ENCODE measurements around the gene SIPA1L2. TPM values are rescaled to one million over a fixed set of nuclear protein-coding genes. Genes with fewer than 3 reads are reported as not detected.

SIPA1L2 gene
- total and polyA plus RNA-seq, 4 donors: 21.2 to 52.8 (median 39.9) TPM

- Histone ChIP-seq H3K27ac (ENCODE audit: low read depth, low read length) (no peak overlapping the region), H3K27me3 (ENCODE audit: control insufficient read depth, insufficient read depth, low read length) (no peaks in the 10 kb centered on the region), H3K36me3 (ENCODE audit: control insufficient read depth, insufficient read depth, low read length) (no peaks in the 10 kb centered on the region), H3K4me3 (ENCODE audit: low read depth, low read length) (no peak overlapping the region), H3K9me3 (ENCODE audit: control insufficient read depth, insufficient read depth, low read length) (no peaks in the 10 kb centered on the region), H3K4me1 (ENCODE audit: control insufficient read depth, insufficient read depth, low read length) (no peaks in the 10 kb centered on the region)
- DNase-seq (ENCODE audit: low read depth in 4 of 6, low spot score in 6 of 6): no peak
- WGBS (ENCODE audit: insufficient coverage): 60% methylated on average over 1 of the region's 2 CpGs
Observed at GRCh38 chr1:232650418-232650817, 20.5 kb upstream of the SIPA1L2 start.

DNA sequence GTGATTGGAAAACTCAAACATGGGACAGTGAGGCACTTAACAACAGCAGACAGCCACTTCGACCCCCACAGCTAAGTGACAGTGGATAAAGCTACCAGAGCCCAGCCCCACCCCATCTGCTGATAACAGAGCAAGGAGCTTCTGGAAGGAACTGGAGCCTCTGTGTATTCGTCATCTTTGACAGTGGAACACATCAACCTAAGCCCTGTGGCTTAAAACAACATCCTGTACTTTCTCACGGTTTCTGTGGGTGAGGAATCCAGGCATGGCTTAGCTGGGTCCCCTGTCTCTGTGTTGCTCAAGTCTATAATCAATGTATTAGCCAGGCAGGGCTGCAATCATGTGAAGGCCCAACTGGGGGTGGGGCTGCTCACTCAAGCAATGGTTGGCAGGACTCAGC is 18.4 kb upstream of the SIPA1L2 start:
- H3K36me3 ChIP-seq (ENCODE audit: control insufficient read depth, insufficient read depth, low read length): no peaks in the 10 kb centered on the region
- H3K27me3 ChIP-seq (ENCODE audit: control insufficient read depth, insufficient read depth, low read length): no peaks in the 10 kb centered on the region
- no peak overlapping the region for H3K27ac ChIP-seq (ENCODE audit: low read depth, low read length)
- no peaks in the 10 kb centered on the region for H3K4me1 ChIP-seq (ENCODE audit: control insufficient read depth, insufficient read depth, low read length)
- H3K9me3 ChIP-seq (ENCODE audit: control insufficient read depth, insufficient read depth, low read length): no peaks in the 10 kb centered on the region
- 87% methylated on average over 2 of the region's 3 CpGs for WGBS (ENCODE audit: insufficient coverage)
- H3K4me3 ChIP-seq (ENCODE audit: low read depth, low read length): no peak overlapping the region
- no peak for DNase-seq (ENCODE audit: low read depth in 4 of 6, low spot score in 6 of 6)

DNA sequence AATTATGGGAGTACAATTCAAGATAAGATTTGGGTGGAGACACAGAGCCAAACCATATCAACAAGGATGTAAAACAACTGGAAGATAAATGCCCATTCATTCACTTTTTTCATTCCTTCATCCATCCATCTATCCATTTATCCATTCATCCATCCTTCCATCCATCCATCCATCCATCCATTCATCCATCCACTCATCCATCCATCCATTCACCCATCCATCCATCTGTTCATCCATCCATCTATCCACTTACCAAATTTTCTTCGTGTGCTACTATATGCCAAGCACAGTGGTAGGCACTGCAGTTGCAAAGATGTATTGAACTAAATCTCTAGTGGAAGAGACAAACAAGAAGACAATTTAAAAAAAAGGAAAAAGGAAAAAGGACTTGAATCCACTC is 14.3 kb upstream of the SIPA1L2 start:
- no CpG with 5 or more reads among the region's 1 CpG for WGBS (ENCODE audit: insufficient coverage)
- no peaks in the 10 kb centered on the region for H3K27me3 ChIP-seq (ENCODE audit: control insufficient read depth, insufficient read depth, low read length)
- no peaks in the 10 kb centered on the region for H3K36me3 ChIP-seq (ENCODE audit: control insufficient read depth, insufficient read depth, low read length)
- H3K4me3 ChIP-seq (ENCODE audit: low read depth, low read length): no peak overlapping the region
- no peak overlapping the region for H3K27ac ChIP-seq (ENCODE audit: low read depth, low read length)
- no peak for DNase-seq (ENCODE audit: low read depth in 4 of 6, low spot score in 6 of 6)
- no peaks in the 10 kb centered on the region for H3K9me3 ChIP-seq (ENCODE audit: control insufficient read depth, insufficient read depth, low read length)
- no peaks in the 10 kb centered on the region for H3K4me1 ChIP-seq (ENCODE audit: control insufficient read depth, insufficient read depth, low read length)

GRCh38 chr1:232643251-232643650 is 13.3 kb upstream of the SIPA1L2 start:
- Histone ChIP-seq H3K4me3 (ENCODE audit: low read depth, low read length) (no peak overlapping the region), H3K9me3 (ENCODE audit: control insufficient read depth, insufficient read depth, low read length) (no peaks in the 10 kb centered on the region), H3K27ac (ENCODE audit: low read depth, low read length) (no peak overlapping the region), H3K36me3 (ENCODE audit: control insufficient read depth, insufficient read depth, low read length) (no peaks in the 10 kb centered on the region), H3K4me1 (ENCODE audit: control insufficient read depth, insufficient read depth, low read length) (no peaks in the 10 kb centered on the region), H3K27me3 (ENCODE audit: control insufficient read depth, insufficient read depth, low read length) (no peaks in the 10 kb centered on the region)
- DNase-seq (ENCODE audit: low read depth in 4 of 6, low spot score in 6 of 6): peak in 2 of 6 donors; percentile 19 to 84

DNA sequence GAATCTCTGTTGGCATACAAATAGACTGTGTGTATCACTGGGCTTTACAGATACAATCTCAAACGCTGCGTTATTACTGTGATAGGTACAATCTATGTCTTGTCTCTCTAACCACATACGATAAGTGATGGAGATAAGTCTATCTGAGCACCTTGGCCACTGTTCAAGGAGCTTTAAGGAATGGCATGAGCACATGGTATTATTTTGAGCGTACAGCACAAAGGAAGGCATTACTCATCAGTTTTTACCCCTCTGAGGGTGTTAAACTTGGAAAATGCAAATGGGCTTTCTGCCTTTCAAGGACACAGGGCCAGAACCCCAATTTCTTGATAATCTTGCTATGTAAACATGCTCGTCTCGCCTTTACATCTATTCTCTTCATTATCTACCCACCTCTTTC is 11.6 kb upstream of the SIPA1L2 start:
- H3K4me3 ChIP-seq (ENCODE audit: low read depth, low read length): no peak overlapping the region
- no peak overlapping the region for H3K27ac ChIP-seq (ENCODE audit: low read depth, low read length)
- WGBS (ENCODE audit: insufficient coverage): 100% methylated on average over 1 of the region's 6 CpGs

GRCh38 chr1:232636799-232637198 is 6.9 kb upstream of the SIPA1L2 start:
- H3K36me3 ChIP-seq (ENCODE audit: control insufficient read depth, insufficient read depth, low read length): no peaks in the 10 kb centered on the region
- no peak overlapping the region for H3K27ac ChIP-seq (ENCODE audit: low read depth, low read length)
- H3K27me3 ChIP-seq (ENCODE audit: control insufficient read depth, insufficient read depth, low read length): peaks cover 4% of the 10 kb centered on the region
- DNase-seq (ENCODE audit: low read depth in 4 of 6, low spot score in 6 of 6): no peak
- H3K4me3 ChIP-seq (ENCODE audit: low read depth, low read length): no peak overlapping the region
- no peaks in the 10 kb centered on the region for H3K9me3 ChIP-seq (ENCODE audit: control insufficient read depth, insufficient read depth, low read length)
- H3K4me1 ChIP-seq (ENCODE audit: control insufficient read depth, insufficient read depth, low read length): no peaks in the 10 kb centered on the region
- 80% methylated on average over 2 of the region's 2 CpGs for WGBS (ENCODE audit: insufficient coverage)

More for the DNA sequence above, 11.6 kb upstream of the SIPA1L2 start:
- H3K9me3 ChIP-seq (ENCODE audit: control insufficient read depth, insufficient read depth, low read length): no peaks in the 10 kb centered on the region
- no peaks in the 10 kb centered on the region for H3K4me1 ChIP-seq (ENCODE audit: control insufficient read depth, insufficient read depth, low read length)
- H3K36me3 ChIP-seq (ENCODE audit: control insufficient read depth, insufficient read depth, low read length): no peaks in the 10 kb centered on the region
- no peaks in the 10 kb centered on the region for H3K27me3 ChIP-seq (ENCODE audit: control insufficient read depth, insufficient read depth, low read length)
- DNase-seq (ENCODE audit: low read depth in 4 of 6, low spot score in 6 of 6): no peak

- Histone ChIP-seq H3K4me1 (ENCODE audit: control insufficient read depth, insufficient read depth, low read length) (peaks cover 1% of the 10 kb centered on the region), H3K27me3 (ENCODE audit: control insufficient read depth, insufficient read depth, low read length) (peaks cover 4% of the 10 kb centered on the region), H3K36me3 (ENCODE audit: control insufficient read depth, insufficient read depth, low read length) (no peaks in the 10 kb centered on the region), H3K4me3 (ENCODE audit: low read depth, low read length) (no peak overlapping the region), H3K9me3 (ENCODE audit: control insufficient read depth, insufficient read depth, low read length) (no peaks in the 10 kb centered on the region), H3K27ac (ENCODE audit: low read depth, low read length) (no peak overlapping the region)
- no CpG with 5 or more reads among the region's 3 CpGs for WGBS (ENCODE audit: insufficient coverage)
- DNase-seq (ENCODE audit: low read depth in 4 of 6, low spot score in 6 of 6): peak in 2 of 6 donors; percentile 63 to 87
Observed at GRCh38 chr1:232635778-232636356, 5.9 kb upstream of the SIPA1L2 start.

GRCh38 chr1:232635279-232635678 is 5.3 kb upstream of the SIPA1L2 start:
- Histone ChIP-seq H3K27me3 (ENCODE audit: control insufficient read depth, insufficient read depth, low read length) (peaks cover 4% of the 10 kb centered on the region), H3K4me3 (ENCODE audit: low read depth, low read length) (no peak overlapping the region), H3K27ac (ENCODE audit: low read depth, low read length) (no peak overlapping the region), H3K36me3 (ENCODE audit: control insufficient read depth, insufficient read depth, low read length) (no peaks in the 10 kb centered on the region), H3K4me1 (ENCODE audit: control insufficient read depth, insufficient read depth, low read length) (peaks cover 7% of the 10 kb centered on the region), H3K9me3 (ENCODE audit: control insufficient read depth, insufficient read depth, low read length) (no peaks in the 10 kb centered on the region)
- no peak for DNase-seq (ENCODE audit: low read depth in 4 of 6, low spot score in 6 of 6)

DNA sequence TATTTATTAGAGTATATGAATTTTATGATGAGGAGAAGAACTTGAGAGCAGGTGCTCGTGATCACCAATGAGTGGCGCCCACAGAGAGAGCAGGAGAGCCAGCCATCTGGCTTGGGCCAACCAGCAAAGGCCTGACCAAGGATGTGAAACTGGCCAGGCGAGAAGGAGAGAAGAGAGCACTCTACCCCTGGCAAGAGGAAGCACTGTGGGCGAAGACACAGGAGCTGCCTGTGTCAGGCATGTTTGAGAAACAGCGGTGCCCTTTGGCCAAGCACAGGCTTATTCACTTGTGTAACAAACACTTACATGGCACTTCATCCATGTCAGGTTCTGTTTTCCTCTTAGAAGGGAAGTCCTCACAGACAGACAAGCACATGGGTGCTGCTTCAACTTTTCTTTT is 4.2 kb upstream of the SIPA1L2 start:
- peaks cover 9% of the 10 kb centered on the region for H3K4me1 ChIP-seq (ENCODE audit: control insufficient read depth, insufficient read depth, low read length)
- no peak for DNase-seq (ENCODE audit: low read depth in 4 of 6, low spot score in 6 of 6)
- H3K36me3 ChIP-seq (ENCODE audit: control insufficient read depth, insufficient read depth, low read length): no peaks in the 10 kb centered on the region
- no peak overlapping the region for H3K27ac ChIP-seq (ENCODE audit: low read depth, low read length)
- H3K27me3 ChIP-seq (ENCODE audit: control insufficient read depth, insufficient read depth, low read length): peaks cover 4% of the 10 kb centered on the region
- H3K9me3 ChIP-seq (ENCODE audit: control insufficient read depth, insufficient read depth, low read length): no peaks in the 10 kb centered on the region
- WGBS (ENCODE audit: insufficient coverage): 81% methylated on average over 5 of the region's 5 CpGs
- no peak overlapping the region for H3K4me3 ChIP-seq (ENCODE audit: low read depth, low read length)

DNA sequence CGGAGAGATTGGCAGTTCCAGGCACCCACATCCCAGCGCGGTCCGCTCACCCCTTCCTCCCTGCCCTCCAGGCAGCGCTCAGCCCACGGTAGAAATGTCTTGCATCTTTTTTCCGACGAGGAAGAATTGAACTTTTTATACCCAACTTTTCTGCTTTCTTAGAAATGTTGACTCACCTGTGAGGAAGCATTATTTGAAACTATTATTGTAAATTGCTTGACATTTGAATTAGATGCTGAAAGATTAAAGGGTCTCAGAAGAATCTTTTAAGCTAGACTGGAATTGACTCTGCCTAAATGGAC is 912 bp upstream of the SIPA1L2 start:
- Histone ChIP-seq H3K27me3 (ENCODE audit: control insufficient read depth, insufficient read depth, low read length) (peaks cover 4% of the 10 kb centered on the region), H3K36me3 (ENCODE audit: control insufficient read depth, insufficient read depth, low read length) (no peaks in the 10 kb centered on the region), H3K27ac (ENCODE audit: low read depth, low read length) (peak overlapping the region; percentile 96), H3K4me1 (ENCODE audit: control insufficient read depth, insufficient read depth, low read length) (peaks cover 9% of the 10 kb centered on the region), H3K4me3 (ENCODE audit: low read depth, low read length) (peak overlapping the region; percentile 80), H3K9me3 (ENCODE audit: control insufficient read depth, insufficient read depth, low read length) (no peaks in the 10 kb centered on the region)
- no peak for DNase-seq (ENCODE audit: low read depth in 4 of 6, low spot score in 6 of 6)
- whole genome bisulfite sequencing (ENCODE audit: insufficient coverage): 0% methylated on average over 4 of the region's 8 CpGs
